WTC11 (cell line): ENCODE measurements around the gene GSX2. TPM values are rescaled to one million over a fixed set of nuclear protein-coding genes. Genes with fewer than 3 reads are reported as not detected.

Source experiments
- ATAC-seq: fragments of 200-7000 bp; cut with Tn5 transposase; 2 replicates; pipeline ENCODE4 v1.10.0; 2021; ENCODE audit warnings: mild to moderate bottlenecking, moderate library complexity
- CTCF ChIA-PET: fragments of 300-600 bp; sonication (Branson Sonifier 250); formaldehyde crosslinking; loops from one replicate; lab custom pipeline; 2021; ENCODE audit warnings: antibody characterized with exemption; lab: Charles Lee
- POLR2A ChIA-PET: fragments of 350-600 bp; sonication (Branson Sonifier 250); formaldehyde crosslinking; loops from one replicate; lab custom pipeline; 2021; ENCODE audit warnings: antibody characterized with exemption; lab: Charles Lee
- DNase-seq: peaks from one replicate; pipeline ENCODE4 v3.0.0; 2021; ENCODE audit warnings: low spot score
- H3K27ac Mint-ChIP-seq: 2 replicates; pipeline ENCODE4 v1.8.0; 2021; ENCODE audit warnings: mixed read lengths
- H3K27me3 Mint-ChIP-seq: 2 replicates; pipeline ENCODE4 v1.8.0; 2021; ENCODE audit warnings: low read depth, mild to moderate bottlenecking, moderate library complexity, mixed read lengths
- H3K36me3 Mint-ChIP-seq: 2 replicates; pipeline ENCODE4 v1.8.0; 2021; ENCODE audit warnings: mixed read lengths
- H3K4me1 Mint-ChIP-seq: 2 replicates; pipeline ENCODE4 v1.8.0; 2022; ENCODE audit warnings: mixed read lengths
- H3K4me3 Mint-ChIP-seq: 2 replicates; pipeline ENCODE4 v1.8.0; 2021; ENCODE audit warnings: mild to moderate bottlenecking, moderate library complexity, mixed read lengths
- H3K9me3 Mint-ChIP-seq: 2 replicates; pipeline ENCODE4 v1.8.0; 2021; ENCODE audit warnings: mixed read lengths
- ARID4B ChIP-seq: sonication (generic); formaldehyde crosslinking; IDR thresholded peaks from 2 replicates; pipeline ENCODE4 v1.8.0; 2023; ENCODE audit warnings: missing genetic modification reagents, mild to moderate bottlenecking, borderline replicate concordance
- ATF3 ChIP-seq: sonication (generic); formaldehyde crosslinking; conservative IDR thresholded peaks from 2 replicates; pipeline ENCODE4 v1.8.1; 2022; ENCODE audit warnings: mild to moderate bottlenecking, missing genetic modification reagents
- CREM ChIP-seq: sonication (generic); formaldehyde crosslinking; IDR thresholded peaks from 2 replicates; pipeline ENCODE4 v1.8.1; 2022; ENCODE audit warnings: mild to moderate bottlenecking, missing genetic modification reagents, moderate library complexity
- E2F4 ChIP-seq: sonication (generic); formaldehyde crosslinking; IDR thresholded peaks from 2 replicates; pipeline ENCODE4 v1.8.1; 2022; ENCODE audit warnings: low read depth, mild to moderate bottlenecking, moderate library complexity, missing genetic modification reagents, borderline replicate concordance
- FOXP1 ChIP-seq: sonication (generic); formaldehyde crosslinking; IDR thresholded peaks from 2 replicates; pipeline ENCODE4 v1.8.0; 2022; ENCODE audit warnings: missing genetic modification reagents, mild to moderate bottlenecking, moderate library complexity, borderline replicate concordance
- GABPB1 ChIP-seq: sonication (generic); formaldehyde crosslinking; IDR thresholded peaks from 2 replicates; pipeline ENCODE4 v1.8.1; 2023; ENCODE audit warnings: mild to moderate bottlenecking, missing genetic modification reagents
- NFE2L1 ChIP-seq: sonication (generic); formaldehyde crosslinking; IDR thresholded peaks from 2 replicates; pipeline ENCODE4 v1.8.1; 2023; ENCODE audit warnings: missing genetic modification reagents
- NR1H2 ChIP-seq: sonication (generic); formaldehyde crosslinking; IDR thresholded peaks from 2 replicates; pipeline ENCODE4 v1.9.0; 2021; ENCODE audit warnings: mild to moderate bottlenecking, moderate library complexity, missing genetic modification reagents
- SMAD4 ChIP-seq: sonication (generic); formaldehyde crosslinking; IDR thresholded peaks from 2 replicates; pipeline ENCODE4 v1.8.0; 2022; ENCODE audit warnings: mild to moderate bottlenecking, missing genetic modification reagents
- SOX15 ChIP-seq: fragments of 250-450 bp; sonication (Bioruptor Pico); IDR thresholded peaks from 2 replicates; pipeline ENCODE4 v1.9.0; 2021; ENCODE audit warnings: mild to moderate bottlenecking
- TEAD1 ChIP-seq: sonication (generic); formaldehyde crosslinking; IDR thresholded peaks from 2 replicates; pipeline ENCODE4 v1.8.0; 2022; ENCODE audit warnings: mild to moderate bottlenecking, missing genetic modification reagents
- ZNF138 ChIP-seq: sonication (generic); formaldehyde crosslinking; conservative IDR thresholded peaks from 2 replicates; pipeline ENCODE4 v1.8.1; 2022; ENCODE audit warnings: mild to moderate bottlenecking, moderate library complexity, missing genetic modification reagents
- total RNA-seq: library from RNA; stranded (reverse); gene quantifications from 3 replicates; pipeline ENCODE4 v1.2.3, GENCODE V29; 2021

Gene GSX2
- total RNA-seq, 1 experiment from 2014 or later, result not detected

- Mint-ChIP-seq H3K9me3 (peaks cover 7% of the 10 kb centered on the region), H3K4me1 (no peaks in the 10 kb centered on the region), H3K27ac (no peak overlapping the region), H3K27me3 (no peaks in the 10 kb centered on the region; the same call in 1 of the 2 replicates), H3K4me3 (no peak overlapping the region), H3K36me3 (no peaks in the 10 kb centered on the region)
- DNase-seq (no peak), ATAC-seq (no peak)
- CTCF ChIA-PET, result no interaction called here
- POLR2A ChIA-PET, result no interaction called here
- no peak for TF ChIP-seq SOX15 (CRISPR knock-in tag)
These were observed 44.8 kb downstream of the GSX2 start for GRCh38 chr4:54144661-54145171.

- CTCF ChIA-PET, result no interaction called here
These were observed 46.2 kb downstream of the GSX2 start for GRCh38 chr4:54146139-54146538.

GRCh38 chr4:54149323-54149722 is 49.4 kb downstream of the GSX2 start:
- CTCF ChIA-PET, result no interaction called here
- POLR2A ChIA-PET, result no interaction called here
- Mint-ChIP-seq H3K36me3 (no peaks in the 10 kb centered on the region), H3K27ac (no peak overlapping the region), H3K27me3 (no peaks in the 10 kb centered on the region; the same call in 1 of the 2 replicates), H3K4me3 (no peak overlapping the region), H3K4me1 (no peaks in the 10 kb centered on the region), H3K9me3 (peaks cover 11% of the 10 kb centered on the region)
- DNase-seq (no peak), ATAC-seq (no peak)
- TF ChIP-seq FOXP1 (CRISPR knock-in tag), result no peak
- TF ChIP-seq ARID4B (CRISPR knock-in tag), result no peak
- TF ChIP-seq NR1H2 (CRISPR knock-in tag), result no peak
- no peak for TF ChIP-seq ATF3 (CRISPR knock-in tag)
- no peak for TF ChIP-seq CREM (CRISPR knock-in tag)
- TF ChIP-seq TEAD1 (CRISPR knock-in tag), result no peak
- no peak for TF ChIP-seq SMAD4

More at GRCh38 chr4:54146139-54146538, 46.2 kb downstream of the GSX2 start:
- H3K9me3 Mint-ChIP-seq, result peaks cover 7% of the 10 kb centered on the region
- H3K4me3 Mint-ChIP-seq, result no peak overlapping the region
- DNase-seq, result no peak
- no peaks in the 10 kb centered on the region; the same call in 1 of the 2 replicates for H3K27me3 Mint-ChIP-seq
- H3K4me1 Mint-ChIP-seq, result no peaks in the 10 kb centered on the region
- POLR2A ChIA-PET, result interaction anchor here (0.6 kb wide), 1 partner anchor 218 kb away, joined by 5 read pairs; no protein-coding TSS in a partner anchor
- TF ChIP-seq GABPB1 (CRISPR knock-in tag) (no peak), NFE2L1 (CRISPR knock-in tag) (no peak), FOXP1 (CRISPR knock-in tag) (no peak), E2F4 (CRISPR knock-in tag) (no peak), ZNF138 (CRISPR knock-in tag) (no peak)
- TF ChIP-seq, all 79 proteins: peak for 0
- ATAC-seq, result no peak
- H3K27ac Mint-ChIP-seq, result no peak overlapping the region
- H3K36me3 Mint-ChIP-seq, result no peaks in the 10 kb centered on the region

Other genes with a start within 250 kb of the GSX2 start
- 6.9 to 11.0 TPM (median 8.4 TPM) in 3 replicates for gene CHIC2, start 35.6 kb upstream of the GSX2 start, total RNA-seq
- 2.7 to 3.3 TPM (median 2.7 TPM) in 3 replicates for gene PDGFRA, start 129.1 kb downstream of the GSX2 start, total RNA-seq